Inferior parietal cortex (tissue), 1 donor: ENCODE measurements around the gene SCLY.

Source experiments
- DNase-seq: peaks from one replicate; pipeline ENCODE4 v3.0.0-alpha.2; 2016; ENCODE audit errors: extremely low spot score

SCLY gene

GRCh38 chr2:238139196-238140039 lies 78.6 kb downstream of the SCLY start:
- no peak for DNase-seq

GRCh38 chr2:238140040-238140439 lies 79.2 kb downstream of the SCLY start:
- no peak for DNase-seq

GRCh38 chr2:238140721-238141540 lies 80.1 kb downstream of the SCLY start:
- DNase-seq: no peak

- no peak for DNase-seq
These were observed 80.9 kb downstream of the SCLY start for GRCh38 chr2:238141541-238142318.

- no peak for DNase-seq
These were observed 81.8 kb downstream of the SCLY start for GRCh38 chr2:238142382-238143205.

- DNase-seq: no peak
These were observed 82.6 kb downstream of the SCLY start for GRCh38 chr2:238143239-238143951.

GRCh38 chr2:238144262-238144661 lies 83.5 kb downstream of the SCLY start:
- no peak for DNase-seq

GRCh38 chr2:238145046-238145445 lies 84.2 kb downstream of the SCLY start:
- no peak for DNase-seq

- no peak for DNase-seq
These were observed 85.0 kb downstream of the SCLY start for GRCh38 chr2:238145851-238146250.

GRCh38 chr2:238146884-238147544 lies 86.2 kb downstream of the SCLY start:
- no peak for DNase-seq

- no peak for DNase-seq
These were observed 88.2 kb downstream of the SCLY start for GRCh38 chr2:238148981-238149380.
